Parathyroid adenoma (tissue), 2 donors: ENCODE results near the gene RHOJ.

Source experiments
- H2AFZ ChIP-seq: fragments of 300-600 bp; sonication (generic); one replicate; pipeline ENCODE4 v1.7.0; 2017; ENCODE audit warnings: antibody characterized with exemption, mild to moderate bottlenecking
- H3K27ac ChIP-seq: fragments of 300-600 bp; sonication (generic); one replicate; pipeline ENCODE4 v1.7.0; 2017
- H3K27me3 ChIP-seq: fragments of 300-600 bp; sonication (generic); one replicate; pipeline ENCODE4 v1.7.0; 2017; ENCODE audit warnings: low read length; ENCODE audit not compliant: control insufficient read depth, insufficient read depth
- H3K36me3 ChIP-seq: fragments of 300-600 bp; sonication (generic); one replicate; pipeline ENCODE4 v1.7.0; 2017; ENCODE audit warnings: low read length; ENCODE audit not compliant: control insufficient read depth, insufficient read depth
- H3K4me1 ChIP-seq: fragments of 300-600 bp; sonication (generic); one replicate; pipeline ENCODE4 v1.7.0; 2017; ENCODE audit warnings: control low read depth
- H3K4me2 ChIP-seq: fragments of 300-600 bp; sonication (generic); one replicate; pipeline ENCODE4 v1.7.0; 2017; ENCODE audit warnings: low read length
- H3K4me3 ChIP-seq: fragments of 300-600 bp; sonication (generic); one replicate; pipeline ENCODE4 v1.7.0; 2017; ENCODE audit warnings: low read depth, low read length
- H3K79me2 ChIP-seq: fragments of 300-600 bp; sonication (generic); one replicate; pipeline ENCODE4 v1.7.0; 2017; ENCODE audit warnings: control low read depth
- H3K9ac ChIP-seq: fragments of 300-600 bp; sonication (generic); one replicate; pipeline ENCODE4 v1.7.0; 2017; ENCODE audit warnings: mild to moderate bottlenecking
- H3K9me3 ChIP-seq: fragments of 300-600 bp; sonication (generic); one replicate; pipeline ENCODE4 v1.7.0; 2017; ENCODE audit warnings: low read length; ENCODE audit not compliant: control insufficient read depth
- CTCF ChIP-seq: fragments of 300-600 bp; sonication (generic); IDR thresholded peaks from one replicate; pipeline ENCODE4 v1.7.0; 2017; ENCODE audit warnings: antibody characterized with exemption, mild to moderate bottlenecking
- donor health status: primary hyperparathyroidism.

RHOJ gene

DNA sequence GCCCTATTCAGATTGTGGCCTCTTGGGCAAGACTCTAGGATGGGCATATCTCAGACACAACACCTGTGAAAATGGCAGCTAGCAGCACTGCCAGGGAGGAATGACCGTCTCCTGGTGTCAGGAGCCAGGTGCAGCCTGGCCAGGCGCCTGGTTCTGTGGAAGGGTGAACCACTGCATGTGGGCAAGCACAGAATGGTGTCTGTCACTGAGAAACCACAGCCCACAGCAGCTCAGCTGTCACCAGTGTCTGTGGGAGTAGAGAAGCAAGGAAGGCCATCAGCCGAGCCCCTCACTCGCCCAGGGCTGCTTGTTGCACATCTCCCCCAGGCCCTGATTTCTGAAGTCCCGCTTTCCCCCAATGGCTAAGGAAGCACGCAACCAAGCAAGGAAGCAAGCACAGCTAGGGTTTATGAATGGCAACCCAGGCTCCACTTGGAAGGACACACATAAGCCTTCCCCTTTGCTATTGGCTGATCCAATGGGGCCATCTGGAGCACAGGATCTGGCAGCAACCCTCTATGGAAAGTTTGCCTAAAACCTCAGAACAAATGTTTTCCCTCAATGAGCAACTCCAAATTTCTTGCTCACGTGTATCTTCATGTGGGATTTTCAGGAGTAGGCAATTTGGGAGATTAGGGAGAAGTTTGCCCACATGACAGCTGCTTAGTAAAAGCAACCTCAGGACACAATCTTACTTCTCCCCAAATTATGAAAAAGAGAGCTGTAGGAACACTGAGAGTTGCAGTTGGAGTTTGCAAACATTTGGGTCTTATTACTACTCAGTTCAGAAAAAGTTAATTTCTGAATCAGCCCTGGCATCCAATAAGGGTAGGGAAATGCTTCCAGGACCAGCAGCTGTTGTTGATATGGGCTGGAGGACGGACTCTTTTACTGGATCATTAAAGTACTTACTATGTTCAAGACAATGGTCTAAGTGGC lies 69.7 kb downstream of the RHOJ start:
- no peak for TF ChIP-seq CTCF
- H3K27me3 ChIP-seq = no peaks in the 10 kb centered on the region
- H3K4me3 ChIP-seq = no peak overlapping the region
- no peak overlapping the region for H2AFZ ChIP-seq
- no peaks in the 10 kb centered on the region for H3K79me2 ChIP-seq
- H3K4me1 ChIP-seq = no peaks in the 10 kb centered on the region
- H3K27ac ChIP-seq = no peak overlapping the region
- no peaks in the 10 kb centered on the region for H3K9me3 ChIP-seq
- H3K36me3 ChIP-seq = no peaks in the 10 kb centered on the region
- no peak overlapping the region for H3K4me2 ChIP-seq
- H3K9ac ChIP-seq = no peak overlapping the region

DNA sequence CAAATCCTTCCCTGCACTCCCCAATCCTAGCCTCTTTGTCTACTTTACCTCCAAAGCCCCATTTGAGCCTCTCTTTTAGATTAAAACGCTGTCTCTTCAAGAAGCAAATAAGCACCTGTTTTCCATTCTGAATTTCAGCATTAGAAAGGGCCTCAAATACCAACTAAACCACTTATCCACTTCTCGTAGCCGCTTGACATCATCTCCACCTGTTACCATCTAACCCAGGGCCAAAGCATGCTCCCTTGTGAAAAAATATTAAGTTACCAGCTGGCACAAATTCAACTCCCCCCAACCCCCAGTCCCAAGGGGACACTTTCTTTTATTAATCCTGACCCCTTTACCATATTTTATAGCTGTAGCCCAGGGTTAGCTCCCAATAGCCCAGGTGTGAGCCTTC lies 71.4 kb downstream of the RHOJ start:
- no peaks in the 10 kb centered on the region for H3K9me3 ChIP-seq
- H3K36me3 ChIP-seq = no peaks in the 10 kb centered on the region
- H2AFZ ChIP-seq = no peak overlapping the region
- no peak overlapping the region for H3K4me2 ChIP-seq
- H3K4me1 ChIP-seq = no peaks in the 10 kb centered on the region
- TF ChIP-seq CTCF = no peak
- H3K4me3 ChIP-seq = no peak overlapping the region
- no peaks in the 10 kb centered on the region for H3K79me2 ChIP-seq
- no peak overlapping the region for H3K9ac ChIP-seq
- H3K27ac ChIP-seq = no peak overlapping the region
- H3K27me3 ChIP-seq = no peaks in the 10 kb centered on the region

GRCh38 chr14:63276016-63276415 lies 71.8 kb downstream of the RHOJ start:
- H3K79me2 ChIP-seq = no peaks in the 10 kb centered on the region
- H3K9me3 ChIP-seq = no peaks in the 10 kb centered on the region
- H3K4me3 ChIP-seq = no peak overlapping the region
- no peak overlapping the region for H3K27ac ChIP-seq
- no peaks in the 10 kb centered on the region for H3K36me3 ChIP-seq
- H3K9ac ChIP-seq = no peak overlapping the region
- H3K4me1 ChIP-seq = no peaks in the 10 kb centered on the region
- no peak for TF ChIP-seq CTCF
- H2AFZ ChIP-seq = no peak overlapping the region
- no peaks in the 10 kb centered on the region for H3K27me3 ChIP-seq
- no peak overlapping the region for H3K4me2 ChIP-seq

GRCh38 chr14:63276492-63277342 lies 72.5 kb downstream of the RHOJ start:
- peak; percentile 66 for TF ChIP-seq CTCF
- H3K9ac ChIP-seq = no peak overlapping the region
- H3K9me3 ChIP-seq = no peaks in the 10 kb centered on the region
- H3K79me2 ChIP-seq = no peaks in the 10 kb centered on the region
- H3K27ac ChIP-seq = no peak overlapping the region
- no peaks in the 10 kb centered on the region for H3K4me1 ChIP-seq
- no peaks in the 10 kb centered on the region for H3K36me3 ChIP-seq
- no peaks in the 10 kb centered on the region for H3K27me3 ChIP-seq
- no peak overlapping the region for H3K4me3 ChIP-seq
- no peak overlapping the region for H3K4me2 ChIP-seq
- H2AFZ ChIP-seq = no peak overlapping the region
